SK-MEL-5 (cell line): Measurements from ENCODE around the gene DDX50. TPM values are rescaled to one million over a fixed set of nuclear protein-coding genes. Genes with fewer than 3 reads are reported as not detected.
"Not testable (repeated sequence)": the region's sequence is repeated elsewhere in the genome, so short reads cannot be mapped to it uniquely, and the experiment has no call there.

Experiments used
- DNase-seq: peaks from one replicate; pipeline ENCODE4 v3.0.0-alpha.2; 2016; ENCODE audit warnings: low read depth, low spot score
- in situ Hi-C: cut with HindIII; loops from 2 replicates; pipeline ENCODE4 v1.10.0; 2016; ENCODE audit warnings: low sequenced_read_pairs, high pct_unique_total_duplicates, low pct_unique_long_range_greater_than_20kb
- polyA plus RNA-seq, 2 experiments: library from polyadenylated mRNA; depleted of rRNA; stranded (reverse); fragments of >200 nt; gene quantifications; 2 replicates each; pipeline ENCODE4 v1.2.3, GENCODE V29; 2015
- total RNA-seq: library from RNA; depleted of rRNA; stranded (reverse); fragments of >200 nt; shearing (Covaris generic); gene quantifications from 2 replicates; pipeline ENCODE4 v1.2.3, GENCODE V29; 2014; rRNA removed

DDX50 gene, protein sequence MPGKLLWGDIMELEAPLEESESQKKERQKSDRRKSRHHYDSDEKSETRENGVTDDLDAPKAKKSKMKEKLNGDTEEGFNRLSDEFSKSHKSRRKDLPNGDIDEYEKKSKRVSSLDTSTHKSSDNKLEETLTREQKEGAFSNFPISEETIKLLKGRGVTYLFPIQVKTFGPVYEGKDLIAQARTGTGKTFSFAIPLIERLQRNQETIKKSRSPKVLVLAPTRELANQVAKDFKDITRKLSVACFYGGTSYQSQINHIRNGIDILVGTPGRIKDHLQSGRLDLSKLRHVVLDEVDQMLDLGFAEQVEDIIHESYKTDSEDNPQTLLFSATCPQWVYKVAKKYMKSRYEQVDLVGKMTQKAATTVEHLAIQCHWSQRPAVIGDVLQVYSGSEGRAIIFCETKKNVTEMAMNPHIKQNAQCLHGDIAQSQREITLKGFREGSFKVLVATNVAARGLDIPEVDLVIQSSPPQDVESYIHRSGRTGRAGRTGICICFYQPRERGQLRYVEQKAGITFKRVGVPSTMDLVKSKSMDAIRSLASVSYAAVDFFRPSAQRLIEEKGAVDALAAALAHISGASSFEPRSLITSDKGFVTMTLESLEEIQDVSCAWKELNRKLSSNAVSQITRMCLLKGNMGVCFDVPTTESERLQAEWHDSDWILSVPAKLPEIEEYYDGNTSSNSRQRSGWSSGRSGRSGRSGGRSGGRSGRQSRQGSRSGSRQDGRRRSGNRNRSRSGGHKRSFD
- total RNA-seq, result 34.0 and 35.1 TPM in 2 replicates
- 15.9 and 23.8 TPM in 2 replicates for polyA plus RNA-seq (2015; cell fraction: cytosol; rRNA removed)
- polyA plus RNA-seq (2015; cell fraction: nucleus; rRNA removed), result 11.7 and 14.5 TPM in 2 replicates

GRCh38 chr10:68901105-68901927, at the start of gene DDX50:
DDX50 (plus strand) TSS chr10:68901315; CDS start chr10:68901385, 70 bp downstream.
- DNase-seq, result peak; percentile 98
- in situ Hi-C loops, result no loop called here

DNA sequence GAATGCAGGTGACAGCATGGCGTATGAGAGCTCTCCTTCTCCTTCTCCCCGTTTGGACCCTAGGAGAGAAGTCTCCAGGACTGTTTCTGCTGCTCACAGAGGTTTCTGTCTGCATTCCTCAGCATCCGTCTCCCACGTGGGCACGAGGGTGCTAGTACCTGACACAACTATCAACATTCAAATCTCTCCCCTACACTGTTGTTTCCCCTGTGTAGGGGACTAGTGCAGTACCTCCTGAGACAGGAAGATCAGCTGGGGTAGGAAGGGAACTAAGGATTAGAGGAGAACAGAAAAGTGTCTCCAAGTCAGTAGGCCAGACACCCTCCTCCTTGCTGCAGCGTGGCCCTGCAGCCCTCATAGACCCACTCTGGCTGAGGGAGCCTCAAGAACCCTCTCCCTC, 44.8 kb upstream of the DDX50 start:
- in situ Hi-C loops, result no loop called here
- no peak for DNase-seq

- in situ Hi-C loops, result no loop called here
Measured at GRCh38 chr10:68857005-68857404, 44.1 kb upstream of the DDX50 start.

DNA sequence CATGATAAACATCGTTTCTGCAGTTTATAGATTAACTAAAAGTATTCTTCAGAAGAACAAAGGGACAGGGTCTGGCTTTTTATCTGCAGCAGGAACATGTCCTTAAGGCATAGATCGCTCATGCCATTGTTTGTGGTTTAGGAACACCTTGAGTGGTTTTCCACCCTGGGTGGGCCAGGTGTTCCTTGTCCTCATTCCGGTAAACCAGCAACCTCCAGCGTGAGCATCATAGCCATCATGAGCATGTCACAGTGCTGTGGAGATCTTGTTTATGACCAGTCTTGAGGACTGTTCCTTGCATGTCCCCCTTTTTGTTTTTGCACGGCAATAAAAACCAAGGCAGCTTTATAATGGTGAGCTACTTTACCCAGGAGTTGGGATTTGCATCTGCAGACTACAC, 39.9 kb upstream of the DDX50 start:
- in situ Hi-C loops, result no loop called here
- DNase-seq, result no peak

More at GRCh38 chr10:68857005-68857404, 44.1 kb upstream of the DDX50 start:
- no peak for DNase-seq

DNA sequence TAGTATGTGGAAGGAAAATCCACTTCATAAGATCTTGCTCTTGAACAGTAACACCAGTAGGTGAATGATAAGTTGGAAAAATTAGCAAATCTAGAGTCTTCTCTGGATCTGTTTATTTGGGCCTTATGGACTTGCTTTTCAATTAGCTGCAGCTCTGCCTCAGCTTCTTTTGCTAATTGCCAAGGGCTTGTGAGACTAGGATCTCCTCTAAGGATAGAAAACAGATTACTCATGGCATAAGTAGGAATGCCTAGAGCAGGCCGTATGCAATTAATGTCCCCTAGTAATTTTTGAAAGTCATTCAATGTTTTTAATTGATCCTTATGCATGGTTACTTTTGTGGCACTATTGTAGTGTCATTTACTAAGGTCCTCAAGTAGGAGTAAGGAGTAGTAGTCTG, 36.5 kb upstream of the DDX50 start:
- in situ Hi-C loops, result no loop called here
- no peak for DNase-seq

DNA sequence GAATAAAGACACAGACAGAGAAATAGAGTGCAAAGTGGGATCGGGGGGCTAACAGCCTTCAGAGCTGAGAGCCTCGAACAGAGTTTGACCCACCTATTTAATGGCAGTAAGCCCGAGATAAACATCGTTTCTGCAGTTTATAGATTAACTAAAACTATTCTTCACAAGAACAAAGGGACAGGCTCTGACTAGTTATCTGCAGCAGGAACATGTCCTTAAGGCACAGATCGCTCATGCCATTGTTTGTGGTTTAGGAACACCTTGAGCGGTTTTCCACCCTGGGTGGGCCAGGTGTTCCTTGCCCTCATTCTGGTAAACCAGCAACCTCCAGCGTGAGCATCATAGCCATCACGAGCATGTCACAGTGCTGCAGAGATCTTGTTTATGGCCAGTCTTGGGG, 32.9 kb upstream of the DDX50 start:
- DNase-seq, in situ Hi-C loops: not testable (repeated sequence)

DNA sequence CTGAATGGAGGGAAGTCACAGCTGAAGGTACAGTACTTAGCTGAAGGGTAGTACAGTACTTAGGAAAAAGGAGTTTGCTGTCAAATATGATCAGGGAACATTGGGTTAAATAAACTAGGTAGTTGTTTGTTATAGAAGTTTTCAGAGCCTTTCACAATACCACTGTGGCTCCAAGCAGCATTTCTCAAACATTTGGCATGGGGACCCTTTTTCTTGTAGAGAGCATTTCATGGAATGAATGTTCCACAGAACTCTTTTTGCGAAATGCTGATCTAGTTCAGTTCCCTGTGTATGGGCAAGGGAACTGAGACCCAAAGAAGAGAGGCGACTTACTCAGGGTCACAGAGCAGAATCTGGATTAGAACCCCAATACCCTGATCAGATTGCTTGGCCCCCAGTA, 31.5 kb upstream of the DDX50 start:
- no peak for DNase-seq
- in situ Hi-C loops, result no loop called here

GRCh38 chr10:68870061-68870460, 31.1 kb upstream of the DDX50 start:
- in situ Hi-C loops, result no loop called here
- DNase-seq, result no peak

- in situ Hi-C loops, result no loop called here
- no peak for DNase-seq
Measured at GRCh38 chr10:68870545-68871104, 30.5 kb upstream of the DDX50 start.

GRCh38 chr10:68871105-68871711, 29.9 kb upstream of the DDX50 start:
- in situ Hi-C loops, result no loop called here
- DNase-seq, result no peak

GRCh38 chr10:68871731-68872342, 29.3 kb upstream of the DDX50 start:
- in situ Hi-C loops, result no loop called here
- no peak for DNase-seq

- in situ Hi-C loops, result no loop called here
- no peak for DNase-seq
Measured at GRCh38 chr10:68876246-68877138, 24.6 kb upstream of the DDX50 start.

DNA sequence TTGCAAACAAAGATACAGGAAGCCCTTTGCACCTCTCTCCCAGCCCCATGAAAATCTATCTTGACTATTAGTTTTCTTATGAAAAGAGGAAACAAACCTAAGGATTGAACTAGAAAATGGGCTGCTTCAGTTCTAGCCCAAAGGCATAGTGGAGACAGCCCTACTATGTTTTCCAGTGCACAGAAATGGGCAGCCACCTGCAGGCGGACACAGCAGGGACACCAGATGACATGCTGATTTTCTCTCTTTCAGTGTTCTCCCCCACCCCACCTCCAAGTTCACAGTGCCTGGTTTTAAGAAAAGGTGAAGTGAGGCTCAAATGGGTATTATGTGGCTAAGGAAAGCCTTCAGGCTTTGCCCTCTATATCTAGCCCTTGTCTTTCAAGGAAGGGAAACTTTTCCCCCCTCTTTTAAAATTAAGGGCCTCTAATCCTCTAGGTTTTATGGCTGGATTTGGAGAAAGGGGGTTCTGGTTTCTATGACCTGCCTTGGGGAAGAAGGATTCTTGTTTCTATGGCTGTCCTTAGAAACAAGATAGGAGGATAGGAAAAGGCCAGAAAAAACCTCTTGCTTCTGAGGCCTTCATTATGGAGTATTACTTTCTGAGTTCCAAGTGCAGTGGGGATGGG, 23.5 kb upstream of the DDX50 start:
- DNase-seq, result no peak
- in situ Hi-C loops, result no loop called here

DNA sequence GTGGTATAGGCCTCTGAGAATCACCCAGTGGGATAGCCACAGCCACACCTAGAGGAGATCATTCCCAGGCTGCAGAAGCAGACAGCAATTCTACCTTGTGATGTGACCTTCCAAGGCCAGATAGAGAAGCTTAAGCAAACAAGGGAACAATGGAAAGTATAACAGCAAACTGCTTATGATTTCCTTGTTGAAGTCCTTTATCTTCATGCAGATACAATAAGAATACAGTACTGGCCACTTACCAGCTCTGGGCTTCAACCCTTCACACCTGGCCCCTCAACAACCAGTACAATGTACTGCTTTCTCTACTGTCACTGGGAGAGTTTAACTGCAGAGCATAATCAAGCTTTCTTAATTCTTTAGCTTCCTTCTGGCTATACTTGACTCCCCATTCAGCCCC, 22.6 kb upstream of the DDX50 start:
- in situ Hi-C loops, result no loop called here

GRCh38 chr10:68879628-68880027, 21.5 kb upstream of the DDX50 start:
- in situ Hi-C loops, result no loop called here
- no peak for DNase-seq

More for the DNA sequence above, 22.6 kb upstream of the DDX50 start:
- DNase-seq, result no peak
